ENCODE data around the gene LRRC58. TPM values are rescaled to one million over a fixed set of nuclear protein-coding genes. Genes with fewer than 3 reads are reported as not detected.

The LRRC58 gene
- total and polyA plus RNA-seq, 2 of the 13 experiments (the other 11 are each of a cell fraction or from before 2014, with no cell fraction given), result 9.7 to 17.3 TPM

- TF ChIP-seq, protein P1, sequence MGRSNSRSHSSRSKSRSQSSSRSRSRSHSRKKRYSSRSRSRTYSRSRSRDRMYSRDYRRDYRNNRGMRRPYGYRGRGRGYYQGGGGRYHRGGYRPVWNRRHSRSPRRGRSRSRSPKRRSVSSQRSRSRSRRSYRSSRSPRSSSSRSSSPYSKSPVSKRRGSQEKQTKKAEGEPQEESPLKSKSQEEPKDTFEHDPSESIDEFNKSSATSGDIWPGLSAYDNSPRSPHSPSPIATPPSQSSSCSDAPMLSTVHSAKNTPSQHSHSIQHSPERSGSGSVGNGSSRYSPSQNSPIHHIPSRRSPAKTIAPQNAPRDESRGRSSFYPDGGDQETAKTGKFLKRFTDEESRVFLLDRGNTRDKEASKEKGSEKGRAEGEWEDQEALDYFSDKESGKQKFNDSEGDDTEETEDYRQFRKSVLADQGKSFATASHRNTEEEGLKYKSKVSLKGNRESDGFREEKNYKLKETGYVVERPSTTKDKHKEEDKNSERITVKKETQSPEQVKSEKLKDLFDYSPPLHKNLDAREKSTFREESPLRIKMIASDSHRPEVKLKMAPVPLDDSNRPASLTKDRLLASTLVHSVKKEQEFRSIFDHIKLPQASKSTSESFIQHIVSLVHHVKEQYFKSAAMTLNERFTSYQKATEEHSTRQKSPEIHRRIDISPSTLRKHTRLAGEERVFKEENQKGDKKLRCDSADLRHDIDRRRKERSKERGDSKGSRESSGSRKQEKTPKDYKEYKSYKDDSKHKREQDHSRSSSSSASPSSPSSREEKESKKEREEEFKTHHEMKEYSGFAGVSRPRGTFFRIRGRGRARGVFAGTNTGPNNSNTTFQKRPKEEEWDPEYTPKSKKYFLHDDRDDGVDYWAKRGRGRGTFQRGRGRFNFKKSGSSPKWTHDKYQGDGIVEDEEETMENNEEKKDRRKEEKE (IDR thresholded peaks at IDR 0.05), result no peak
- TF ChIP-seq ZNF841 (CRISPR knock-in tag; IDR thresholded peaks at IDR 0.05; ENCODE audit: borderline replicate concordance) (no peak), MATR3 (CRISPR knock-in tag; IDR thresholded peaks at IDR 0.05) (no peak), MTF1 (CRISPR knock-in tag; IDR thresholded peaks at IDR 0.05) (no peak), MYNN (CRISPR knock-in tag; IDR thresholded peaks at IDR 0.05; ENCODE audit: low read depth) (no peak), KLF16 (CRISPR knock-in tag; IDR thresholded peaks at IDR 0.05) (peak in 1 of 2 experiments; percentile 87; a peak in 2 of 4 replicates), ZNF549 (CRISPR knock-in tag; IDR thresholded peaks at IDR 0.05) (no peak), ZNF382 (CRISPR knock-in tag; IDR thresholded peaks at IDR 0.05; ENCODE audit: borderline replicate concordance) (no peak), RORA (CRISPR knock-in tag; IDR thresholded peaks at IDR 0.05) (no peak), ELF3 (CRISPR knock-in tag; IDR thresholded peaks at IDR 0.05) (no peak; the same call in 1 of the 2 replicates), GATA4 (IDR thresholded peaks at IDR 0.05; ENCODE audit: borderline replicate concordance, low read depth) (no peak; the same call in 1 of the 2 replicates), GATAD1 (CRISPR knock-in tag; IDR thresholded peaks at IDR 0.05) (no peak), HMG20A (CRISPR knock-in tag; IDR thresholded peaks at IDR 0.05; ENCODE audit: borderline replicate concordance) (peak; percentile 95; the same call in 1 of the 2 replicates), SKI (IDR thresholded peaks at IDR 0.05; ENCODE audit: partially characterized antibody) (peak; percentile 9), ATF2 (CRISPR knock-in tag; IDR thresholded peaks at IDR 0.05) (no peak), ARID2 (CRISPR knock-in tag; IDR thresholded peaks at IDR 0.05; ENCODE audit: borderline replicate concordance) (no peak), EED (CRISPR knock-in tag; IDR thresholded peaks at IDR 0.05) (no peak), RFX3 (CRISPR knock-in tag; IDR thresholded peaks at IDR 0.05) (no peak), ZBTB14 (CRISPR knock-in tag; IDR thresholded peaks at IDR 0.05) (no peak), ZNF660 (CRISPR knock-in tag; IDR thresholded peaks at IDR 0.05; ENCODE audit: borderline replicate concordance, low read depth) (no peak), ZSCAN30 (CRISPR knock-in tag; IDR thresholded peaks at IDR 0.05) (no peak), ZNF282 (IDR thresholded peaks at IDR 0.05; ENCODE audit: partially characterized antibody) (no peak), ELK4 (CRISPR knock-in tag; IDR thresholded peaks at IDR 0.05; ENCODE audit: borderline replicate concordance) (no peak), WIZ (CRISPR knock-in tag; IDR thresholded peaks at IDR 0.05) (no peak), CSRNP2 (CRISPR knock-in tag; conservative IDR thresholded peaks at IDR 0.05; ENCODE audit: low read depth) (no peak)
Observed at GRCh38 chr3:120274739-120275167, 74.4 kb downstream of the LRRC58 start (continued).

Data from HepG2 (cell line).